Gastrocnemius medialis (tissue), 4 donors: Measurements from ENCODE around the gene CASZ1.

Experiments used
- CTCF ChIP-seq, 5 experiments: fragments of 450-650 bp in 3 of 5; fragments of 200-600 bp in 2 of 5; sonication (generic) in 2 of 5; IDR thresholded peaks in 4 of 5; conservative IDR thresholded peaks in 1 of 5; 1 replicate in 4 of 5; 2 replicates in 1 of 5; pipeline ENCODE4 v1.5.1; 2016 to 2019; ENCODE audit warnings: antibody characterized with exemption in 5 of 5, mild to moderate bottlenecking in 3 of 5, moderate library complexity in 3 of 5
- POLR2A ChIP-seq, 2 donors: fragments of 450-650 bp; IDR thresholded peaks; one replicate each; pipeline ENCODE4 v1.6.1; 2017; ENCODE audit warnings: antibody characterized with exemption in 2 of 2, mild to moderate bottlenecking in 2 of 2, moderate library complexity in 2 of 2

GRCh38 chr1:10705953-10706352 is 90.5 kb downstream of the CASZ1 start:
- TF ChIP-seq CTCF (IDR thresholded peaks at IDR 0.05 in 4 of 5, conservative IDR thresholded peaks at IDR 0.05 in 1 of 5) = no peak
- TF ChIP-seq POLR2A (IDR thresholded peaks at IDR 0.05) = no peak
